VCaP (cell line): ENCODE measurements around the gene MVK.

ENCODE experiments used
- H3K27ac ChIP-seq: fragments of 450-650 bp; 2 replicates; pipeline ENCODE4 v1.5.1; 2017
- CTCF ChIP-seq: fragments of 450-650 bp; conservative IDR thresholded peaks from 2 replicates; pipeline ENCODE4 v1.5.1; 2017; ENCODE audit warnings: mild to moderate bottlenecking, moderate library complexity

MVK gene

GRCh38 chr12:109605016-109605415 lies 31.4 kb downstream of the MVK start:
- no peak overlapping the region for H3K27ac ChIP-seq
- no peak for TF ChIP-seq CTCF

GRCh38 chr12:109605599-109606228 lies 32.1 kb downstream of the MVK start:
- TF ChIP-seq CTCF: no peak

DNA sequence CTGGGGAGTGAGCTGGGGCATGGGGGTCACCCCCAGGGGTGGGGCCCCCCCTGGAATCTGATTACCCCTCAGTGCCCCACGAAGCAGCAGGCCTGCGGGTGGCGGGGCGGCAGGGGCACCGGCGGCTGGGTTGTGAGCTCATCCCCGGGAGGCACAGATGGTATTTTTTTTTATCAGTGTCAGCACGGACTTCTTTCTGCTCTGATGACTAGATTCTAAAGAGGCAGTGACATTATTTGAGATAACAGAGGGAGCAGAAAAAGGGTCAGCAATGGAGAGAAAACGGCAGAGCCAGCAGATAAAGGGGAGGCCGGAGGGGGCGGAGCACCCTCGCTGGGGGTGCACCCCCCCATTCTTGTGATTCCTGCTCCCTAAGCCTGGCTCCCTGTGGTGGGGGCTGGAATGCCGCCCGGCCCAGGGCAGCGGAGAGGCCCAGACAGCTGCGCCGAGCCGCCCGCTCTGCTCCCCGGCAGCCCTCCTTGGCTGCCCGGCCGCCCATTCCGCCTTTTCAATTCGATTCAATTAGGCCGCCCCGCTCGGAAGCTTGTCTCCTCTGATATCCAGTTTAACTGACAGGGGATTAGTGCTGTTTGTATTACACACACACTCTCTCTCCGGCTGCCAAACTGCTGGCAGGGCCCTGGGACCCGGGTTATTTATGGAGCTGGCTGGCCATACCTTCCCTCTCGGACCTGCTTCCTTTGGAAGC lies 32.9 kb downstream of the MVK start:
- TF ChIP-seq CTCF: no peak
- H3K27ac ChIP-seq: peak overlapping the region; percentile 30

More at GRCh38 chr12:109605599-109606228, 32.1 kb downstream of the MVK start:
- no peak overlapping the region for H3K27ac ChIP-seq

GRCh38 chr12:109607618-109608017 lies 34.0 kb downstream of the MVK start:
- TF ChIP-seq CTCF: no peak
- H3K27ac ChIP-seq: no peak overlapping the region

DNA sequence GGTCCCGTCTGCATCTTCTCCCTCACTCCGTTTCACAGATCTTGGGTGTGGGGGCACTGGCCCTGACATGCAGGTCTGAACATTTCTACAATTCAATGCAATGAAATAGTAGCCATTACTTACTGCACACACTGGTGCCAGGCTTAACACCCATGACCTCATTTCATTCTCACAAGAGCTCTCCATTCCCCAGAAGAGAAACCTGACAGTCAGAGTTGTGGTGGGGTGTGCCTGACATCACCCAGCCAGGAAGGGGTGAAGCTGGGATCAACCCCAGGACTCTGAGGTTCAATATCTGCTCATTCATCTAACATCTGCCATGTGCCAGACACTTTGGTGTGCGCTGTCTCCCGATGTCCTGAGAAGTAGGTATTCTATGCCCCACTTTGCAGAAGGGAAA lies 34.7 kb downstream of the MVK start:
- H3K27ac ChIP-seq: no peak overlapping the region
- no peak for TF ChIP-seq CTCF

DNA sequence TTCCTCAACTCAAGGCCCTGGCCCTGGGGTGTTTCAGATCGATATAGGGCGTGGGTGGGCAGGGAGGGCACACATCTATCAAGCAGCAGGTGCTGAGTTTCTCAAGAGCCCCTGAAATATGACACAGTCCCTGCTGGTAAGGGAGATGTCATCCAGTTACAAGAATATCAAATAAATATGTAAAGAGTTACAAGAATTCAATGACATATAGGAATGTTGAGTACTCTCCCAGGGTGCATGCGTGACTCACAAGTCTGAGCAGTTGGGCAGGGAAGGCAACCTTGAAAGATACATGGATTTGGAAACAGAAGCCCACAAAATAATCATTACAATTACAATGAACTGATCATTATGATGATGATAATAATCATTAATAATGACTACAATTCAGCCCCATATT lies 35.2 kb downstream of the MVK start:
- no peak overlapping the region for H3K27ac ChIP-seq
- no peak for TF ChIP-seq CTCF

DNA sequence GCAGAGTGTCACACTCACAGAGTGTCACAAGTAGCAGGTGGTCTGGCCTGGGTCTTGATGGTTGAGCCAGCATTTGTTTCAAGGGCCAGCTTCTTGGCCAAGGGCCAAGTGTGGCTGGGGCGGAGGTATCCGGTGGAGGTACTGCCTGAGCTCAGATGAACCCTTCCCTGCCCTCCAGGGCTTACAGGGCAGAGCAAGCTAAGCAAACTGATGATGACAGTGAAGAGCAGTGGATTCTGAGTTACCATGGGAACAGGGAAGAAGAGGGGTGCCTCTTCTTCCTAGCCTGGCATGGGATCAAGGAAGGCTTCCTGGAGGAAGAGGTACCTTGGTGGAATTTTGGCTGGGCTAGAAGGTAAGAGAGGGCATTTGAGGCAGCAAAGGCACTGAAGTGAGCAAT lies 35.7 kb downstream of the MVK start:
- TF ChIP-seq CTCF: no peak
- no peak overlapping the region for H3K27ac ChIP-seq
